ENCODE data around the gene PLCH1. TPM values are rescaled to one million over a fixed set of nuclear protein-coding genes. Genes with fewer than 3 reads are reported as not detected.

The PLCH1 gene
- total RNA-seq, 6 experiments from 2014 or later = 0.07 to 0.25 (median 0.17) TPM

DNA sequence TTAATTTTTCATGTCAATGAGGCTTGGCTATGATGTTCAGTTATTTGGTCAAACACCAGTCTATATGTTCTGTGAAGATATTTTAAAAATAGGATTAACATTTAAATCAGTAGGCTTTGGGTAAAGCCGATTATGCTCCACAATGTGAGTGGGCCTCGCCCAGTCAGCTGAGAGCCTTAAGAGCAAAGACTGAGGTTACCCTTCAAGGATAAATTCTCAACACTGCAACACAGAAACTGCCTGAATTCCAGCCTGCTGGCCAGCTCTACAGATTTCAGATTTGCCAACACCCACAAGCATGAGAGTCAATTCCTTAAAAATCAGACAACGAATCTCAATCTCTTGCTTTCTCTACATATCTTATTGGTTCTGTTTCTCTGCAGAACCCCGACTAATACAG is 188.3 kb downstream of the PLCH1 start:
- Histone ChIP-seq H3K27ac (no peak overlapping the region), H3K9me3 (no peaks in the 10 kb centered on the region), H3K4me1 (peaks cover 0 to 8% (median 3%) of the 10 kb centered on the region in 4 donors), H3K4me3 (no peak overlapping the region), H3K27me3 (no peaks in the 10 kb centered on the region), H3K36me3 (no peaks in the 10 kb centered on the region)
- intact Hi-C loops (cut with DNase I) = no loop called here
- TF ChIP-seq, protein P1, sequence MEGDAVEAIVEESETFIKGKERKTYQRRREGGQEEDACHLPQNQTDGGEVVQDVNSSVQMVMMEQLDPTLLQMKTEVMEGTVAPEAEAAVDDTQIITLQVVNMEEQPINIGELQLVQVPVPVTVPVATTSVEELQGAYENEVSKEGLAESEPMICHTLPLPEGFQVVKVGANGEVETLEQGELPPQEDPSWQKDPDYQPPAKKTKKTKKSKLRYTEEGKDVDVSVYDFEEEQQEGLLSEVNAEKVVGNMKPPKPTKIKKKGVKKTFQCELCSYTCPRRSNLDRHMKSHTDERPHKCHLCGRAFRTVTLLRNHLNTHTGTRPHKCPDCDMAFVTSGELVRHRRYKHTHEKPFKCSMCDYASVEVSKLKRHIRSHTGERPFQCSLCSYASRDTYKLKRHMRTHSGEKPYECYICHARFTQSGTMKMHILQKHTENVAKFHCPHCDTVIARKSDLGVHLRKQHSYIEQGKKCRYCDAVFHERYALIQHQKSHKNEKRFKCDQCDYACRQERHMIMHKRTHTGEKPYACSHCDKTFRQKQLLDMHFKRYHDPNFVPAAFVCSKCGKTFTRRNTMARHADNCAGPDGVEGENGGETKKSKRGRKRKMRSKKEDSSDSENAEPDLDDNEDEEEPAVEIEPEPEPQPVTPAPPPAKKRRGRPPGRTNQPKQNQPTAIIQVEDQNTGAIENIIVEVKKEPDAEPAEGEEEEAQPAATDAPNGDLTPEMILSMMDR (IDR thresholded peaks at IDR 0.05) = no peak
- no peak for TF ChIP-seq POLR2A (IDR thresholded peaks at IDR 0.05)
- ATAC-seq (no peak), DNase-seq (no peak)
- WGBS (ENCODE audit: insufficient coverage, low coverage, low lambda C conversion rate, missing lambda C conversion rate) = 77% methylated on average over 3 of the region's 4 CpGs

DNA sequence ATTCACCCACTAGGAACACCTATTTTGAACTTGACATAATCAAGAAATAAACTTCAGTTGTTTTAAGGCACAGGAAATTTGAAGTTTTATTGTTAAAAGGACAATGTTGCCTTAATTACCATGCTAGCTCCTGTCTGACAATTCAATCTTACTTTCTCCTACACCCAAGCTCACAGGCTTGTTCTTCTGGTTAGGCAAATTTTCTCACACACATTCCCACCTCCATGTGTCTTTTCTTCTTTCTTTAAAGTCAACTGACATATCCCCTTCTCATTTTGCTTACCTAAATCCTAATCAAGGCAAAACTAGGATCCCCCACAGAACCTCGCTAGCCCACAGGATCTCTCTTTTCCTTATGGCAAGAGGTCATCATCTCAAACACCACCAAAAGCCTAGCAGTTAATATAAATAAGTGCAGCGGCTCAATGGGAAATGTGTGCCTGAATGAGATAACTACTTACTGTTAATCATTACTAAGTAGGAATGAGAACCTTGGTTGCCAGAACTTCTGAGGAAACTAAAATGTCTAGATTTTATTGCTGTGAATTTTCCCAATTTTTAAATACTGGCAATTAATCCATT is 189.3 kb downstream of the PLCH1 start:
- peaks cover 0 to 8% (median 3%) of the 10 kb centered on the region in 4 donors for H3K4me1 ChIP-seq
- intact Hi-C loops (cut with DNase I) = no loop called here
- ATAC-seq = peak in 3 of 4 donors; percentile 15 to 64 (median 39)
- no peaks in the 10 kb centered on the region for H3K27me3 ChIP-seq
- 19% methylated on average over 2 of the region's 2 CpGs for WGBS (ENCODE audit: insufficient coverage, low coverage, low lambda C conversion rate, missing lambda C conversion rate)
- no peak overlapping the region for H3K4me3 ChIP-seq
- no peaks in the 10 kb centered on the region for H3K36me3 ChIP-seq
- peak overlapping the region in 1 of 3 donors; percentile 0 for H3K27ac ChIP-seq
- DNase-seq = no peak
- no peak for TF ChIP-seq POLR2A (IDR thresholded peaks at IDR 0.05)
- TF ChIP-seq, protein P1 (IDR thresholded peaks at IDR 0.05) = no peak
- H3K9me3 ChIP-seq = no peaks in the 10 kb centered on the region

DNA sequence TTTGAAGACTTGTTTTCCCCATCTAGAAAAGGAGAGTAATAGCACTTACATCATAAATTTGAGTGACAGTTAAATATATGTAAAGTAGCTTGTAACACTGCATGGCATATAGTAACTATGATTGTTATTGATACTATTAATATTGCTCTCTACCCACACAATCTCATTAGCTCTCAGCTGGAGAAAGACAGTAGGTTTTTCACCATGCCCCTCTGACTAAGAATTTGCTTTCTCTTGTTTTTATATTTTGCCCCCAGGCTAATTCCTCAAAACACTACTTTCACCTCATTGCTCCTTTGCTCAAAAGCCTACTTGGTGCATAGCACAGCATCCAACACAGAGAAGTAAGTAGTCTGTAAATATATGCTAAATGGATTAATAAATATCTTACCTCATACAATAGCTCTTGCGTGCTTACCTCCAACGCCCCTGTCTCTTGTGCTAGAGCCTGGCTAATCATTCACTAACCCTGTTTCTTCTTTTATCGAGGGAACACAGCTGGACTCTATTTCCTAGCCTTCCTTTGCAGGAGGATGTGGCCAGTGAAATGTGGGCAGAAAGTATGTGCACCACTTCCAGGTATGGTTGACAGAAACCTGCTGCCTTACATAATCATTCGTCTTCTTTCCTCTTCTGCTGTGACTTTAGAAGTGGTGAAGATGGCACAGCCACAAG is 190.0 kb downstream of the PLCH1 start:
- Histone ChIP-seq H3K4me3 (no peak overlapping the region), H3K4me1 (peaks cover 0 to 8% (median 3%) of the 10 kb centered on the region in 4 donors), H3K27me3 (no peaks in the 10 kb centered on the region), H3K36me3 (no peaks in the 10 kb centered on the region), H3K9me3 (no peaks in the 10 kb centered on the region), H3K27ac (peak overlapping the region in 1 of 3 donors; percentile 0)
- TF ChIP-seq, protein P1 (IDR thresholded peaks at IDR 0.05) = no peak
- TF ChIP-seq POLR2A (IDR thresholded peaks at IDR 0.05) = no peak
- no peak for DNase-seq
- intact Hi-C loops (cut with DNase I) = no loop called here
- WGBS (ENCODE audit: insufficient coverage, low coverage, low lambda C conversion rate, missing lambda C conversion rate) = 12% methylated on average over 4 of the region's 4 CpGs
- peak; percentile 83 to 96 (median 89) for ATAC-seq

DNA sequence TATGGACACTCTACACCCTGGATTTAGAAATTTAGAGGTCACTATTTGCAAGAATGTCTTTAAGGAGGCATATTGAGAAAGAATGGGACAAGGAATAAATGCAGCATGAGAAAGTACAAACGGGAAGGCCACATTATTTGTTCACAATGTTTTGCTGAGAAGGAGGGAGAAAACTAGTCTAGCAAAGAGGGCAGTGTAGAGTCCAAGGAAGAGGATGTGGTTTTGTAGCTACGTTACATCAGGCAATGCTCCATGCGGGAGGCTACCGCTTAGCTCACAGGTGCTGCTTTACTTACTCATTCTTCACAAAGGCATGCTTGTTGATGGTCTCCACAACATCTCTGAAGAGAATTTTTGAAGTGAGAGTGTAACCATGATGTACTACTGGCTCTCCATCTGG is 191.1 kb downstream of the PLCH1 start:
- Histone ChIP-seq H3K4me3 (no peak overlapping the region), H3K36me3 (no peaks in the 10 kb centered on the region), H3K9me3 (no peaks in the 10 kb centered on the region), H3K4me1 (peaks cover 0 to 8% (median 3%) of the 10 kb centered on the region in 4 donors), H3K27me3 (no peaks in the 10 kb centered on the region), H3K27ac (no peak overlapping the region)
- ATAC-seq (no peak), DNase-seq (no peak)
- 37% methylated on average over 3 of the region's 4 CpGs for WGBS (ENCODE audit: insufficient coverage, low coverage, low lambda C conversion rate, missing lambda C conversion rate)
- intact Hi-C loops (cut with DNase I) = no loop called here
- TF ChIP-seq POLR2A (IDR thresholded peaks at IDR 0.05) = no peak
- TF ChIP-seq, protein P1 (IDR thresholded peaks at IDR 0.05) = no peak

All from right lobe of liver (tissue), 6 donors.